Calu3 (cell line): ENCODE measurements around the gene KSR2. TPM values are rescaled to one million over a fixed set of nuclear protein-coding genes. Genes with fewer than 3 reads are reported as not detected.

Source experiments
- BruUV-seq: library from RNA; stranded (reverse); fragments of 400-500 nt; replicated peaks from 2 replicates; lab custom pipeline; 2021; lab: Mats Ljungman, UMichigan
- CTCF ChIA-PET: fragments of 300-600 bp; sonication (Branson Sonifier 250); formaldehyde crosslinking; loops from one replicate; lab custom pipeline; 2022; ENCODE audit warnings: antibody characterized with exemption; lab: Charles Lee
- DNase-seq: peaks from one replicate; pipeline ENCODE4 v3.0.0; 2022
- H3K27ac Mint-ChIP-seq: one replicate; pipeline ENCODE4 v1.8.0; 2022; ENCODE audit warnings: mixed read lengths; ENCODE audit not compliant: unreplicated experiment
- H3K27me3 Mint-ChIP-seq: one replicate; pipeline ENCODE4 v1.8.0; 2022; ENCODE audit warnings: mixed read lengths; ENCODE audit not compliant: unreplicated experiment
- H3K36me3 Mint-ChIP-seq: one replicate; pipeline ENCODE4 v1.8.0; 2022; ENCODE audit warnings: mild to moderate bottlenecking, moderate library complexity, mixed read lengths; ENCODE audit not compliant: insufficient read depth, unreplicated experiment
- H3K4me1 Mint-ChIP-seq: one replicate; pipeline ENCODE4 v1.8.0; 2022; ENCODE audit warnings: mild to moderate bottlenecking, low read depth, mixed read lengths; ENCODE audit not compliant: unreplicated experiment
- H3K4me3 Mint-ChIP-seq: one replicate; pipeline ENCODE4 v1.8.0; 2022; ENCODE audit warnings: mild to moderate bottlenecking, low read depth, moderate library complexity, mixed read lengths; ENCODE audit not compliant: unreplicated experiment
- H3K9me3 Mint-ChIP-seq: one replicate; pipeline ENCODE4 v1.8.0; 2022; ENCODE audit warnings: low read depth, mixed read lengths; ENCODE audit not compliant: unreplicated experiment
- intact Hi-C: fragments of 100-400 bp; cut with micrococcal nuclease; formaldehyde crosslinking; loops from one replicate; pipeline ENCODE4 v1.10.0; 2022; ENCODE audit not compliant: unreplicated experiment
- total RNA-seq: library from RNA; stranded (reverse); gene quantifications from 2 replicates; pipeline ENCODE4 v1.2.3, GENCODE V29; 2022
- TF ChIP-seq, protein P1 (sequence below): fragments of 200-600 bp; IDR thresholded peaks from one replicate; pipeline ENCODE4 v1.8.0; 2022; ENCODE audit warnings: antibody characterized with exemption; ENCODE audit not compliant: unreplicated experiment

KSR2 gene
- total RNA-seq, 1 experiment from 2014 or later = 1.9 TPM

DNA sequence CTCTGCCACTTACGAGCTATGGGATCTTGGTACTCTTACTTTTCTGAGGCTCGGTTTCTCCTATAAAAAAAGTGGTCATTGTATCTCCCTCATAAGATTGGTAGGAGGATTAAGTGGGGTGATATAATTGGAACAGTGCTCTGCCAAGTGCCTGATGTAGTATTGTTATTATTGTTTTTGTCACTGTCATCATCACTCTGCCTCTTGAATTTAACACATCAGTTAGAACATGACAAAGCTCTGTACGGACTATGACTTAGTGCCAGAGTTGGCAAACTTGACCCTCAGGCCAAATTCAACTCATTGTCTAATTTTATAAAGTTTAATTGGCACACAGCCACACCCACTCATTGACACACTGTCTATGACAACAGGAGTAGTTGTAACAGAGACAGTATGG is 378.4 kb downstream of the KSR2 start:
- Mint-ChIP-seq H3K9me3 (no peaks in the 10 kb centered on the region), H3K27me3 (peaks cover 39% of the 10 kb centered on the region), H3K27ac (no peak overlapping the region), H3K36me3 (no peaks in the 10 kb centered on the region), H3K4me3 (no peak overlapping the region), H3K4me1 (no peaks in the 10 kb centered on the region)
- intact Hi-C loops = no loop called here
- no TSS peak for BruUV-seq
- TF ChIP-seq, protein P1, sequence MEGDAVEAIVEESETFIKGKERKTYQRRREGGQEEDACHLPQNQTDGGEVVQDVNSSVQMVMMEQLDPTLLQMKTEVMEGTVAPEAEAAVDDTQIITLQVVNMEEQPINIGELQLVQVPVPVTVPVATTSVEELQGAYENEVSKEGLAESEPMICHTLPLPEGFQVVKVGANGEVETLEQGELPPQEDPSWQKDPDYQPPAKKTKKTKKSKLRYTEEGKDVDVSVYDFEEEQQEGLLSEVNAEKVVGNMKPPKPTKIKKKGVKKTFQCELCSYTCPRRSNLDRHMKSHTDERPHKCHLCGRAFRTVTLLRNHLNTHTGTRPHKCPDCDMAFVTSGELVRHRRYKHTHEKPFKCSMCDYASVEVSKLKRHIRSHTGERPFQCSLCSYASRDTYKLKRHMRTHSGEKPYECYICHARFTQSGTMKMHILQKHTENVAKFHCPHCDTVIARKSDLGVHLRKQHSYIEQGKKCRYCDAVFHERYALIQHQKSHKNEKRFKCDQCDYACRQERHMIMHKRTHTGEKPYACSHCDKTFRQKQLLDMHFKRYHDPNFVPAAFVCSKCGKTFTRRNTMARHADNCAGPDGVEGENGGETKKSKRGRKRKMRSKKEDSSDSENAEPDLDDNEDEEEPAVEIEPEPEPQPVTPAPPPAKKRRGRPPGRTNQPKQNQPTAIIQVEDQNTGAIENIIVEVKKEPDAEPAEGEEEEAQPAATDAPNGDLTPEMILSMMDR = no peak
- CTCF ChIA-PET = interaction anchor here (4.2 kb wide), 1 partner anchor 223 kb away, joined by 57 read pairs; no protein-coding TSS in a partner anchor
- no peak for DNase-seq

DNA sequence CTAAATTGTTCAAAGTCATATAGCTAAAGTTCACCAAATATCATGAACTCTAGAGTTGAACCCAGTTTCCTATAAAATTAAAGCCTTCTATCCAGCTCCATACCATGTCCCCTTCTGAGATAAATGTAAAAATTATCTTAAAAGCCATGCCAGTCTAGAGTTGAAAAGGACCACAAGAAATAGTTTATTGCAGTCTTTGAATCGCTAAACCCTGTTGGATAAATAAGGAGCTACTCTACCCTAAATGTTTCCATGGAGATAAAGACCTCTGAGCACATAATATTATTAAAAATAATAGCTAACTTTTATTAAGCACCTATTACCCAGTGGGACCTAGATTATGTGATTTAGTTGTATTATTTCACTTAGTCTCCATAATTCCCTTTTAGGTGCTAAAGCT is 379.8 kb downstream of the KSR2 start:
- intact Hi-C loops = loop anchor here (5.0 kb wide), 2 partner anchors 248 to 377 kb away; no protein-coding TSS in a partner anchor
- TF ChIP-seq, protein P1 = no peak
- no peak overlapping the region for H3K27ac Mint-ChIP-seq
- H3K27me3 Mint-ChIP-seq = peaks cover 53% of the 10 kb centered on the region
- no peaks in the 10 kb centered on the region for H3K4me1 Mint-ChIP-seq
- H3K4me3 Mint-ChIP-seq = no peak overlapping the region
- BruUV-seq = no TSS peak
- H3K9me3 Mint-ChIP-seq = no peaks in the 10 kb centered on the region
- CTCF ChIA-PET = interaction anchor here (1.9 to 4.2 kb wide), 2 partner anchors 14 to 221 kb away, joined by 5 to 57 read pairs; no protein-coding TSS in a partner anchor
- H3K36me3 Mint-ChIP-seq = no peaks in the 10 kb centered on the region
- no peak for DNase-seq

DNA sequence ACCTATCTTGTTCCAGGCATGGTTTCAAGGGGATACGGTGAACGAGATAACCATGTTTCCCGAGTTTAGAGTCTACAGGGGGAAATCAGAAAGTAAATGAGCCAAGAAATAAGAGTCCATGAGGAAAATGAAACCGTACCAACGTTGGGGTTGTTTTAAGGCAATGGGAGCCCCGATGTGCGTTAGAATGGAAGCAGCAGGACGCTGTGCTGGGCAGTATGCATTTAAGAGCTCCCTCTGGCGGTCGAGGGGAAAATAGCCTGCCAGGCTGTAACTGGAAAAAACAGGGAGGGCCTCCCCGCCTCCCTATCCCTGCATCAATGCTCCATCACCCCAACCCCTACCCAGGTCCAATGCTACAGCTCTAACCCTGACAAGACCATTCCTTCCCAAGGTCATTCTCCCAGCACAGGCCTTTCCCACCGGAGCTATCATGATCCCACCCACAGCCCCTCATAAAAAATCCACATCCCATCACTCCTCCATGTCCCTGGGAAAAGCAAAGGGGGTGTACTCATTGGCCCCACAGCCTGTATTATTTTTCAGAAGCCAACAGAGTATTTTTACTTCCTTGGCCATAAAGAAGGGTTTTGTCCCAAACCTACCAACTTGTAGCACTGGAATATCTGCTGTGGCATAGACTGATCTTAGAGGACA is 381.0 kb downstream of the KSR2 start:
- H3K27ac Mint-ChIP-seq = no peak overlapping the region
- BruUV-seq = no TSS peak
- CTCF ChIA-PET = interaction anchor here (1.0 to 4.2 kb wide), 7 partner anchors 11 to 351 kb away, joined by 3 to 57 read pairs (median 5); no protein-coding TSS in a partner anchor
- TF ChIP-seq, protein P1 = peak; percentile 90
- peaks cover 56% of the 10 kb centered on the region for H3K27me3 Mint-ChIP-seq
- no peaks in the 10 kb centered on the region for H3K4me1 Mint-ChIP-seq
- H3K36me3 Mint-ChIP-seq = no peaks in the 10 kb centered on the region
- peak; percentile 77 for DNase-seq
- intact Hi-C loops = loop anchor here (1.0 to 5.0 kb wide), 4 partner anchors 220 to 375 kb away; no protein-coding TSS in a partner anchor
- no peaks in the 10 kb centered on the region for H3K9me3 Mint-ChIP-seq
- H3K4me3 Mint-ChIP-seq = no peak overlapping the region

DNA sequence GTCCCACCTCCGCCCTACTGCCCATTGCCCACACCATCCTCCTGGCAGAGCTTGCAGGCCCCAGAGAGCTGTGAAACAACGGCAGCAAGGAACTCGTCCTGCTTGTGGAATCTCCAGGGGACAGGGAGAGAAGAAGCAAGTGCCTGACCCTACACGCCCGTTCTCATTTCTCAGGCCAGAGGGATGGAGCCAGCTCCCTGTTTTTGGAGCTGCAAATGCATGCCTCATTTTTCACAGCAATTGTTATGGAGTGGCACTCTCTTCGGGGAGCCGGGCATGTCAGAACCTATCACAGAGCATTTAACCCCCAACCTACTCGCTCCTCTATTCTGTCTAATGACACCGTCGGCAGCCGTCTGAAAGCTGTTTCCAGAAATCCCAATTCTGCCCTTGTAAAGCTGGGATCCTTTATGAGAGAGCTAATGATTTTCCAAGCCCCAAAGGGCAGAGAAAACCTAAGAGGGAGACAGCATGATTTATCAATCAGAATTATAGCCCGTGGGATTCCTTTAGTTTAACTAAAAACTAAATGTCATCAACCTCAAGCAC is 385.0 kb downstream of the KSR2 start:
- no TSS peak for BruUV-seq
- CTCF ChIA-PET = no interaction called here
- no peaks in the 10 kb centered on the region for H3K9me3 Mint-ChIP-seq
- H3K36me3 Mint-ChIP-seq = no peaks in the 10 kb centered on the region
- intact Hi-C loops = no loop called here
- no peaks in the 10 kb centered on the region for H3K4me1 Mint-ChIP-seq
- TF ChIP-seq, protein P1 = no peak
- H3K27me3 Mint-ChIP-seq = peaks cover 55% of the 10 kb centered on the region
- H3K27ac Mint-ChIP-seq = no peak overlapping the region
- H3K4me3 Mint-ChIP-seq = no peak overlapping the region
- DNase-seq = no peak
